Measurements from ENCODE around the gene MAFB. TPM values are rescaled to one million over a fixed set of nuclear protein-coding genes. Genes with fewer than 3 reads are reported as not detected.

MAFB gene
- polyA plus RNA-seq, 3 donors = 113 to 161 (median 134) TPM

DNA sequence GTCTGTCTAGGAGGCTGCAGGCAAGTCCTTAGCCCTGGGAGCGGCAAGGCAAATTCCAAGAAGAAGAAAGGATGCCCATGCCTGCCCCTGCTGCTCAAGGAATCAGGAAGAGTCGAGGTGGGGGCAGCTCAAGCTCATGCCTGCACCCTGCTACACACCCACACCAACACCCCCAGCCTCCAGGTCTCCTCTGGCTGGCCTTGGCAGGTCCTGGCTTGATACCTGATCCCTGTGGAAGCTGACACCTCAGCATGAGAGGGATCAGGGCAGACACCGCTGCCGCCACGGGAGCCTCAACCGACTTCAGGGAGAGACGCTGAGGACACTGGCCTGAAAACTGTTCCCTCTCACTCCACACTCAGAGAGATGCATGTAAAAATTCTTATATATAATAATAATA, 35.5 kb upstream of the MAFB start:
- peaks cover 0 to 2% of the 10 kb centered on the region in 2 donors for H3K27me3 ChIP-seq (ENCODE audit: control insufficient read depth in 2 of 2, insufficient read depth in 2 of 2, low read length in 2 of 2)
- peaks cover 0 to 8% (median 7%) of the 10 kb centered on the region in 3 donors for H3K27me3 Mint-ChIP-seq (ENCODE audit: low read depth in 3 of 3)
- H3K4me3 ChIP-seq (replicated peaks in 1 of 3; ENCODE audit: low read depth in 2 of 3, low read length in 3 of 3) = no peak overlapping the region
- peaks cover 22% of the 10 kb centered on the region for H3K4me1 Mint-ChIP-seq
- DNase-seq = no peak
- H3K27ac Mint-ChIP-seq = no peak overlapping the region
- H3K9me3 Mint-ChIP-seq = peaks cover 5 to 11% (median 9%) of the 10 kb centered on the region in 7 donors
- H3K9me3 ChIP-seq (replicated peaks in 1 of 2; ENCODE audit: control insufficient read depth in 1 of 2, insufficient read depth in 1 of 2, low read length in 2 of 2) = peaks cover 0 to 10% of the 10 kb centered on the region in 2 donors
- no peak overlapping the region for H3K27ac ChIP-seq (ENCODE audit: low read depth in 1 of 2, low read length in 2 of 2)
- intact Hi-C loops (cut with micrococcal nuclease) = no loop called here
- no peaks in the 10 kb centered on the region for H3K79me2 ChIP-seq (ENCODE audit: insufficient read depth, low read length)
- H2AFZ ChIP-seq (ENCODE audit: insufficient read depth, low read depth, low read length, poor library complexity, severe bottlenecking) = no peak overlapping the region
- TF ChIP-seq, protein P1, sequence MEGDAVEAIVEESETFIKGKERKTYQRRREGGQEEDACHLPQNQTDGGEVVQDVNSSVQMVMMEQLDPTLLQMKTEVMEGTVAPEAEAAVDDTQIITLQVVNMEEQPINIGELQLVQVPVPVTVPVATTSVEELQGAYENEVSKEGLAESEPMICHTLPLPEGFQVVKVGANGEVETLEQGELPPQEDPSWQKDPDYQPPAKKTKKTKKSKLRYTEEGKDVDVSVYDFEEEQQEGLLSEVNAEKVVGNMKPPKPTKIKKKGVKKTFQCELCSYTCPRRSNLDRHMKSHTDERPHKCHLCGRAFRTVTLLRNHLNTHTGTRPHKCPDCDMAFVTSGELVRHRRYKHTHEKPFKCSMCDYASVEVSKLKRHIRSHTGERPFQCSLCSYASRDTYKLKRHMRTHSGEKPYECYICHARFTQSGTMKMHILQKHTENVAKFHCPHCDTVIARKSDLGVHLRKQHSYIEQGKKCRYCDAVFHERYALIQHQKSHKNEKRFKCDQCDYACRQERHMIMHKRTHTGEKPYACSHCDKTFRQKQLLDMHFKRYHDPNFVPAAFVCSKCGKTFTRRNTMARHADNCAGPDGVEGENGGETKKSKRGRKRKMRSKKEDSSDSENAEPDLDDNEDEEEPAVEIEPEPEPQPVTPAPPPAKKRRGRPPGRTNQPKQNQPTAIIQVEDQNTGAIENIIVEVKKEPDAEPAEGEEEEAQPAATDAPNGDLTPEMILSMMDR (IDR thresholded peaks at IDR 0.05) = no peak
- no peak overlapping the region for H3K4me2 ChIP-seq (replicated peaks; ENCODE audit: extremely low read depth, low read length, poor library complexity, severe bottlenecking)
- H3K4me3 Mint-ChIP-seq = no peak overlapping the region
- peaks cover 0 to 2% of the 10 kb centered on the region in 2 donors for H3K36me3 Mint-ChIP-seq
- H3K36me3 ChIP-seq (replicated peaks in 1 of 2; ENCODE audit: control insufficient read depth in 1 of 2, insufficient read depth in 2 of 2, low read length in 2 of 2) = no peaks in the 10 kb centered on the region
- no peaks in the 10 kb centered on the region for H4K20me1 ChIP-seq (ENCODE audit: insufficient read depth, low read length)
- H3K9ac ChIP-seq (ENCODE audit: insufficient read depth, low read length, poor library complexity, severe bottlenecking) = no peak overlapping the region
- H3K4me1 ChIP-seq (ENCODE audit: control insufficient read depth in 1 of 2, insufficient read depth in 2 of 2, low read length in 2 of 2) = peaks cover 17 to 19% of the 10 kb centered on the region in 2 donors
- 83% methylated on average over 2 of the region's 7 CpGs for WGBS (ENCODE audit: insufficient coverage)

DNA sequence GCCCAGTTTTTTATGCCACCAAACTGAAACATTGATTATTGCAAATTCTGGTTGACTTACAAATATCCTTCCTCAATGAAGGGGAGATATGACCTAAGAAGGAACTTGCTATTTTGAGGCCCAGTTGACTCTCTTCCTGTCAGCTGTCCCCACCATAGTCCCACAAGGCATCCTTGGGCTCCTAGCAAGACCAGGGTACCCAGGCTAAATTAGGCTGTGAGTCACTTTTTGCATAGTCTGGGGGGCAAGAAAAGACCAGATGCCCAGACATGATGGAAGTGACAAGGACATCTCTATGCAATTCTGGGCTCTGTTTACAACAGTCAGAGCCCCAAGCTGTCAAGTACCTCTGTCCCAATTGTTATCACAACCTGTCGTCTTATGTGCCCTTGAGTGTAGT, 31.8 kb upstream of the MAFB start:
- Histone ChIP-seq H3K4me1 (ENCODE audit: control insufficient read depth in 1 of 2, insufficient read depth in 2 of 2, low read length in 2 of 2) (peaks cover 31 to 35% of the 10 kb centered on the region in 2 donors), H3K27ac (ENCODE audit: low read depth in 1 of 2, low read length in 2 of 2) (no peak overlapping the region), H3K36me3 (replicated peaks in 1 of 2; ENCODE audit: control insufficient read depth in 1 of 2, insufficient read depth in 2 of 2, low read length in 2 of 2) (no peaks in the 10 kb centered on the region), H4K20me1 (ENCODE audit: insufficient read depth, low read length) (no peaks in the 10 kb centered on the region), H3K9me3 (replicated peaks in 1 of 2; ENCODE audit: control insufficient read depth in 1 of 2, insufficient read depth in 1 of 2, low read length in 2 of 2) (no peaks in the 10 kb centered on the region), H3K27me3 (ENCODE audit: control insufficient read depth in 2 of 2, insufficient read depth in 2 of 2, low read length in 2 of 2) (no peaks in the 10 kb centered on the region), H3K4me3 (replicated peaks in 1 of 3; ENCODE audit: low read depth in 2 of 3, low read length in 3 of 3) (no peak overlapping the region), H3K79me2 (ENCODE audit: insufficient read depth, low read length) (no peaks in the 10 kb centered on the region), H3K4me2 (replicated peaks; ENCODE audit: extremely low read depth, low read length, poor library complexity, severe bottlenecking) (peak overlapping the region; percentile 7), H3K9ac (ENCODE audit: insufficient read depth, low read length, poor library complexity, severe bottlenecking) (no peak overlapping the region), H2AFZ (ENCODE audit: insufficient read depth, low read depth, low read length, poor library complexity, severe bottlenecking) (no peak overlapping the region)
- no peak for DNase-seq
- Mint-ChIP-seq H3K4me3 (no peak overlapping the region), H3K27ac (no peak overlapping the region), H3K36me3 (peaks cover 0 to 4% of the 10 kb centered on the region in 2 donors), H3K9me3 (peaks cover 0 to 2% (median 0%) of the 10 kb centered on the region in 7 donors), H3K4me1 (peaks cover 36% of the 10 kb centered on the region), H3K27me3 (ENCODE audit: low read depth in 3 of 3) (peaks cover 0 to 8% (median 2%) of the 10 kb centered on the region in 3 donors)
- WGBS (ENCODE audit: insufficient coverage) = 86% methylated on average over 1 of the region's 1 CpG
- intact Hi-C loops (cut with micrococcal nuclease) = no loop called here
- TF ChIP-seq, protein P1 (IDR thresholded peaks at IDR 0.05) = no peak

All from CD14-positive monocyte (primary cell).